ENCODE measurements around the gene RPL13A. TPM values are rescaled to one million over a fixed set of nuclear protein-coding genes. Genes with fewer than 3 reads are reported as not detected.

The RPL13A gene
- total RNA-seq, 2 donors from 2014 or later: 4,147 to 5,288 TPM

DNA sequence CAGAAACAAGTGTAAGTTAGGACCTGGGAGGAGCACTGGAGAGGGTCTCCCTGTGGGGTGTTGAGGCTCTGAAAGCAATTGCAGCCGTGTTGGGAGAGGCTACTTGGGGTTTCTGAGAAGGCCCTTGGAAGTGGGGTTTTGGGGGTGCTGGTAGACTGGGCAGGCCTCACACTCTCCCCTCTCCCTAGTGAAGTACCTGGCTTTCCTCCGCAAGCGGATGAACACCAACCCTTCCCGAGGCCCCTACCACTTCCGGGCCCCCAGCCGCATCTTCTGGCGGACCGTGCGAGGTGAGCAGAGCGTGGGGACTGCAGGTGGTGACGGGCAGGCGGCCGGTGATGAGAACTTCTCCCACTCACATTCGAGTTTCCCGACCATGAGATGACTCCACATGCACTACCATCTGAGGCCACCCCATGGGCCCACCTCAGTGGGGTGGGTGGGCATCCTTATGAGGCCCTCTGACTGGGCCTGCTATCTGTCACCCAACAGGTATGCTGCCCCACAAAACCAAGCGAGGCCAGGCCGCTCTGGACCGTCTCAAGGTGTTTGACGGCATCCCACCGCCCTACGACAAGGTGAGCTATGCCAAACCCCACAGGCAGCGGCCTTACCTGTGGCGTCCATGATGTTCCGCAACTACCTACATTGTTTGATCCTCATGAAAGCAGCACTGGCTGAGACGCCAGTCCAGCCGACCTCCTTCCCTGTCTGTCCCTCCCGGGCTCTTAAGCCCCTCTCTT is 3.0 kb downstream of the RPL13A start:
- no peak for DNase-seq (ENCODE audit: low spot score in 2 of 2)
- H3K36me3 Mint-ChIP-seq: peaks cover 46 to 63% of the 10 kb centered on the region in 2 donors

GRCh38 chr19:49491030-49491803 is 3.8 kb downstream of the RPL13A start:
- Mint-ChIP-seq H3K36me3 (peaks cover 45 to 62% of the 10 kb centered on the region in 2 donors), H3K9me3 (no peaks in the 10 kb centered on the region), H3K27ac (peak overlapping the region; percentile 100)
- DNase-seq (ENCODE audit: low spot score in 2 of 2): no peak
- no peak for ATAC-seq

More for the DNA sequence above, 3.0 kb downstream of the RPL13A start:
- Mint-ChIP-seq H3K9me3 (no peaks in the 10 kb centered on the region), H3K27ac (peak overlapping the region; percentile 100)
- ATAC-seq: no peak

- ATAC-seq: no peak
- DNase-seq (ENCODE audit: low spot score in 2 of 2): no peak
- Mint-ChIP-seq H3K9me3 (no peaks in the 10 kb centered on the region), H3K27ac (peak overlapping the region; percentile 73 to 100), H3K36me3 (peaks cover 51 to 67% of the 10 kb centered on the region in 2 donors)
These were observed 4.6 kb downstream of the RPL13A start for GRCh38 chr19:49491804-49492572.

GRCh38 chr19:49492573-49493405 is 5.4 kb downstream of the RPL13A start:
- DNase-seq (ENCODE audit: low spot score in 2 of 2): no peak
- peak overlapping the region; percentile 59 to 100 for H3K27ac Mint-ChIP-seq
- ATAC-seq: no peak
- peaks cover 51 to 70% of the 10 kb centered on the region in 2 donors for H3K36me3 Mint-ChIP-seq
- H3K9me3 Mint-ChIP-seq: no peaks in the 10 kb centered on the region

DNA sequence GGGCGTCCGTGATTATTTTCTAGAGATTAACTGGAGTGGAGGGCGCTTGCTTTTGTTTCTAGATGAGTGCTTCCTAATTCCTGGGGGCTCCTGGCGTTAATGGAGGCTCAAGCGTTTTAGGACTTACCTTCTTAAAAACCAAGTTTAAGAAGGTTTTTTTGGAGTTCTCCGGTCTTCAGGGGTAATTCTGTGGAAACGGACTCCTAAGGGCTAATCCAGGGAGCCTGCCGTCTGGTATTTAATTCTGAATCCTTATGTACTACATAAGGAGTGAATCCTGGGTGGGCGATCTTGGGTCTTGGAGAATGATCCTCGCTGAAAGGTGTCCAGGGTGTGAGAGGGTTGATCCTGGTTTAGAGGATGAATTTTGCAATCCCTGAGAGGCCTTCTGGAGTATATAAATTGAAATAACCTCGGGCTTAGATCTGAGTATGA is 9.2 kb downstream of the RPL13A start:
- DNase-seq (ENCODE audit: low spot score in 2 of 2) (no peak), ATAC-seq (no peak)
- H3K9me3 Mint-ChIP-seq: no peaks in the 10 kb centered on the region
- peaks cover 41 to 60% of the 10 kb centered on the region in 2 donors for H3K36me3 Mint-ChIP-seq
- H3K27ac Mint-ChIP-seq: peak overlapping the region; percentile 99

GRCh38 chr19:49497047-49497788 is 9.8 kb downstream of the RPL13A start:
- ATAC-seq (peak in 1 of 2 donors; percentile 5), DNase-seq (ENCODE audit: low spot score in 2 of 2) (peak in 1 of 2 donors; percentile 73)
- Mint-ChIP-seq H3K36me3 (peaks cover 41 to 56% of the 10 kb centered on the region in 2 donors), H3K27ac (peak overlapping the region; percentile 99), H3K9me3 (no peaks in the 10 kb centered on the region)

- Mint-ChIP-seq H3K27ac (peak overlapping the region; percentile 99), H3K36me3 (peaks cover 41 to 50% of the 10 kb centered on the region in 2 donors), H3K9me3 (no peaks in the 10 kb centered on the region)
- DNase-seq (ENCODE audit: low spot score in 2 of 2) (no peak), ATAC-seq (no peak)
These were observed 10.3 kb downstream of the RPL13A start for GRCh38 chr19:49497789-49498103.

GRCh38 chr19:49498475-49498874 is 11.1 kb downstream of the RPL13A start:
- DNase-seq (ENCODE audit: low spot score in 2 of 2) (no peak), ATAC-seq (no peak)
- H3K9me3 Mint-ChIP-seq: no peaks in the 10 kb centered on the region
- peaks cover 41 to 44% of the 10 kb centered on the region in 2 donors for H3K36me3 Mint-ChIP-seq
- H3K27ac Mint-ChIP-seq: peak overlapping the region; percentile 97 to 99

DNA sequence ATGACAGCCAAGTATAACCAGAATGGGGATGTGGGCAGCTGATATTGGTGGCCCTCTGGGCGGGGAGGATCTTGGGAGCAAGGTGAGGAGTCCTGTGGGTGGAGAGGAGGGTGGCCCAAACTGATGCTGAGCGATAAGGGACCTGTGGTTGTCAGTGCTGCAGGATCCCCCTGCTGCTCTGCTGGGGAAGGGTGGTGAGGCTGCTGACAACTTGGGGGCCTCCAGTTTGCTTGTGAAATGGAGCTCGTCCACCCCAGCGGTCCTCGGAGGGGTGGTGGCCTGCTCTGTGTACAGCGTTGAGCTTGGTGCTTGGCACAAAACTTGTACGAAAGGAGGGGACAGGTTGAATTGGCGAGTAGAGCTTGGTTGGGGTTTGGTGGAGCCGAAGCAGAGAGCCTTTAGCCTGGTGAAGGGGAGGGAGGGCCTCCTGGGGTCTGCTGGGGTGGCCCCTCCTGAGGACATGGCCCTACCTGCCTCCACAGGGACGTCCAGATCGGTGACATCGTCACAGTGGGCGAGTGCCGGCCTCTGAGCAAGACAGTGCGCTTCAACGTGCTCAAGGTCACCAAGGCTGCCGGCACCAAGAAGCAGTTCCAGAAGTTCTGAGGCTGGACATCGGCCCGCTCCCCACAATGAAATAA is 11.7 kb downstream of the RPL13A start:
- Mint-ChIP-seq H3K36me3 (peaks cover 41 to 44% of the 10 kb centered on the region in 2 donors), H3K27ac (peak overlapping the region; percentile 97 to 99), H3K9me3 (no peaks in the 10 kb centered on the region)
- ATAC-seq (no peak), DNase-seq (ENCODE audit: low spot score in 2 of 2) (no peak)

DNA sequence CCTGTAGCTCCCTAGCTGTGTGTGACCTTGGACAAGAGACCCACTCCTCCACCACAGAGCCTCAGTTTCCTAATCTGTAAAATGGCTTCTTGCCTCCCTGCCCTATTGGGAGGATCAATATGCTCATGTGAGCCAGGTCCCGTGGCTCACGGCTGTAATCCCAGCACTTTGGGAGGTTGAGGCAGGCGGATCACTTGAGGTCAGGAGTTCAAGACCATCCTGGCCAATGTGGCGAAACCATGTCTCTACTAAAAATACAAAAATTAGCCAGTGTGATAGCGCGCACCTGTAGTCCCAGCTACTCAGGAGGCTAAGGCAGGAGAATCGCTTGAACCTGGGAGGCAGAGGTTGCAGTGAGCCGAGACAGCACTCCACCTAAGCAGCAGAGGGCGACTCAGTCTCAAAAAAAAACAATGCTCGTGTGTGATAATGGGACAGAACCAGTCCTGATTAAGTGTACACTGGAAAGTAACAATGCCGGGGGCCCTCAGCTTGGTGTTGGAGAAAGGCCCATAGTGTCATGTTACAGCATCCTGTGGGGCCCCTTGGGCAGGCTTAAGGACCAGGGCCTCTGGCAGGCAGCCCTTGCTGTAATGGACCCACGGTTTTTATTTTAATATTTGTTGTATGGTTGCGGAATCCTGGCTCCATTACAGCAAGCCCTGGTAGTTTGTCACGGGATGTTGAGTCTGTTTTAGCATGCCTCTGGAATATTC is 15.6 kb downstream of the RPL13A start:
- Mint-ChIP-seq H3K9me3 (no peaks in the 10 kb centered on the region), H3K36me3 (peaks cover 21 to 24% of the 10 kb centered on the region in 2 donors), H3K27ac (peak overlapping the region in 1 of 2 donors; percentile 51)
- DNase-seq (ENCODE audit: low spot score in 2 of 2) (no peak), ATAC-seq (peak in 1 of 2 donors; percentile 21)

GRCh38 chr19:49503582-49503962 is 16.2 kb downstream of the RPL13A start:
- H3K9me3 Mint-ChIP-seq: no peaks in the 10 kb centered on the region
- no peak overlapping the region for H3K27ac Mint-ChIP-seq
- peaks cover 15 to 19% of the 10 kb centered on the region in 2 donors for H3K36me3 Mint-ChIP-seq
- ATAC-seq (no peak), DNase-seq (ENCODE audit: low spot score in 2 of 2) (no peak)

GRCh38 chr19:49506575-49507105 is 19.2 kb downstream of the RPL13A start:
- no peaks in the 10 kb centered on the region for H3K36me3 Mint-ChIP-seq
- ATAC-seq: peak; percentile 72 to 90
- peak overlapping the region in 1 of 2 donors; percentile 41 for H3K27ac Mint-ChIP-seq

DNA sequence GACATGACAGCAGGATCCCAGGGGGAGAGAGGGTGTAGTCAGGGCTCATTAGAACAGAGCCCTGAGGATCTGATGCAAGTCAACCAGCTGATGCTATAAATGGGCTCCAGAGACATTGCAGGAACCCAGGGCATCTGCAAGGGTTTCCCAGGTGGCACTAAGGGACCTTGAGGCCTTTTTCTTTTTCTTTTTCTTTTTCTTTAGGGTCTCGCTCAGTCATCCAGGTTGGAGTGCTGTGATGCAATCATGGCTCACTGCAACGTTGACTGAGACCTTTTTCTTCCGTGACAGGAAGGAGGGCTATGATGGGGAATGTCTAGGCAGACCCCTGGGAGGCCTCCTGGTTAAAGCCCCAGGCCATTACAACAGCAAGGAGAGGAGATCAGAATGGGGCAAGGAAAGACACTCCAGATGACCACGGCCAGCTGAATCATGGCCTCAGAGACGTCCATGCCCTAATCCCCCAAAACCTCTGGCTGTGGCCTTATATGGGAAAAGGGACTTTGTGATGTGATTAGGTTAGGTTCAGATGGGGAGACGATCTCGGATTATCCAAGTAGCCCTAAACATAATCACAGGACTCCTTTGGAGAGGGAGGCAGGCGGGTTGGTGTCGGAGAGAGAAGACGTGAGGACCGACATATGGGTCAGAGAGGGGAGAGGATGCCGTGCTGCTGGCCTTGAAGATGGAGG is 20.5 kb downstream of the RPL13A start:
- H3K9me3 Mint-ChIP-seq: no peaks in the 10 kb centered on the region
- no peak for ATAC-seq

More at GRCh38 chr19:49506575-49507105, 19.2 kb downstream of the RPL13A start:
- DNase-seq (ENCODE audit: low spot score in 2 of 2): peak; percentile 73 to 81
- H3K9me3 Mint-ChIP-seq: no peaks in the 10 kb centered on the region

More for the DNA sequence above, 20.5 kb downstream of the RPL13A start:
- no peaks in the 10 kb centered on the region for H3K36me3 Mint-ChIP-seq
- H3K27ac Mint-ChIP-seq: no peak overlapping the region
- no peak for DNase-seq (ENCODE audit: low spot score in 2 of 2)
